Stimulated activated CD4-positive, alpha-beta T cell treated with anti-CD3 and anti-CD28 coated beads, Interleukin-12 subunit alpha, Interleukin-12 subunit beta, amount 100 ng/mL, for 24 hours (primary cell): ENCODE results near the gene CTR9.

Source experiments
- DNase-seq, 2 experiments: peaks; one replicate each; pipeline ENCODE4 v3.0.0-alpha.2; 2020; ENCODE audit warnings: low read depth in 2 of 2

Gene CTR9

DNA sequence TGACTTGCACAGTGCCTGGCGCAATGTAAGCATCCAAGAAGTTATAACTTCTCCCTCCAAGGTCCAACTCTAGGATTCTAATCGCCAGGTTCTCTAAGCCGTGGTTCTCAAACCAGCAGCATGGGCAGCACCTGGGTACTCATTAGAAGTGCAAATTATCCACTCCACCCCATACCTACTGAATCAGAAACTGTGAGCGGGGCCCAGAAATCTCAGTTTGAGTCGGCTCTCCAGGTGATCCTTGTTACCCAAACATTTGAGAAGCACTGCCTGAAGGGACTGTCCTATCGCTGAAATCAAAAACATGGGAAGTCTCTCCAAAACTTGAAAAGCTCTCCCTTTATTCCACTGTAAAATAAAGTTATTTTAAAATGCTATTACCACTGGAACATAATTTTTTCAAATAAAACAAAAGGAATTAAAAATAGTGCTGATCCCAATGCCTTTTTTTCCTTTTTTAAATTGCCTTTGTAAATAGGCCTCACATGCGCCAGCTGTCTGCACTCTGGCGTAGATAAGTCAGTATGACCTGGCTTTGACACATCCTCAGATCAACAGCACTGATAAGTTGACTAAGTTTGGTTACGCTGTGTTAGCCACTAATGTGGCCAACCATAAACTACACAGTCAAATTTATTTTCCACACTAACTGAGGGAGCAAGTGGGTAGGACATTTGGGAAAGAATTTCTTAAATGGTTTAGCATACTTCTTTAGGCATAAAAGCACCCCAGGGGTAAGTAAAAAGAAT is 8.4 kb upstream of the CTR9 start:
- no peak for DNase-seq

DNA sequence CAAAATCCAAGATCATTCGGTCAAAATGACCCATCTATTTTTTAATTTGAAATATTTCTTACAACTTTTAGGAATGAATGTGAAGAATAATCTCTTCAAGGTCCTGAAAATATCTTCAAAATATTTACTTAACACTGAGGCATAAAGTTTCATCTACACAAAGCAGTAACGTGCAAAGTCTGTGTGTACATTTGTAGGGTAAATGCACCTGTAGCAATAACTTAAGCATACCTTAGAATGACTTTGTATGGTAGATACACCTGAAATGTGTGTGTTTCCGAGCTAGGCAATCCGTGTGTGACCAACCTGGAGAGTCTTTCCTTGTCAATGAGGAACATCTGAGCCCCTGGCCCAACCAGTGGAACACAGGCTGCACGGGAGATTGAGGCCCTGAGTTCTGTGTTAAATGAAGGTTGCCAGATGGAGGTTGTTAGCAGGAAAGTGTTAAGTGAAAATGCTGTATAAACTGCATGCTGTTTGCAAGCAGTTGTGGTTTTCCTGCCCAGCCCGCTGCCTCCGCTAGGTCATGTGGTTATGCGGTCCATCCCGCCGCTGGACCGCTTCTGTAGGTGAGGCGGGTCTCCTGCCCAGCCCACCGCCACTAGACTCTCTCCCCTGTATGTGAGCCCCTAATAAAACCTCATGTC is 7.6 kb upstream of the CTR9 start:
- DNase-seq: no peak

DNA sequence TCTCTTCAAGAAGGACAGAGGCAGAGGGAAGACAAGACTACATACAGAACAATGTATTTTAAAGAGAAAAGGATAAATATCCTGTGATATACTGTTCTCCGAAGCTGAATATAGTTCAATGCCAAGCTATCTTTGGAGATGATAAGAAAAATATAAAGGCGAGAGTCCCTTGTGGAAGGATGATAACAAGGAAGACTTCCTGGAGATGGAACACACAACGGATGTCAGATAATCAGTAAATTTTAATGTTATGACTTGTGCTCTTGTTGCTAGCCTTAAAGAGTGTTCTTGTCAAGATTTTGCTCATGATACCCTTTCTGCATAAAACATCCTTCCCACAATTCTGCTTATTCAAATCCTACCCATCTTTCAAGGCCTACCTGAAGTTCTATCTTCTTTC is 6.8 kb upstream of the CTR9 start:
- no peak for DNase-seq

DNA sequence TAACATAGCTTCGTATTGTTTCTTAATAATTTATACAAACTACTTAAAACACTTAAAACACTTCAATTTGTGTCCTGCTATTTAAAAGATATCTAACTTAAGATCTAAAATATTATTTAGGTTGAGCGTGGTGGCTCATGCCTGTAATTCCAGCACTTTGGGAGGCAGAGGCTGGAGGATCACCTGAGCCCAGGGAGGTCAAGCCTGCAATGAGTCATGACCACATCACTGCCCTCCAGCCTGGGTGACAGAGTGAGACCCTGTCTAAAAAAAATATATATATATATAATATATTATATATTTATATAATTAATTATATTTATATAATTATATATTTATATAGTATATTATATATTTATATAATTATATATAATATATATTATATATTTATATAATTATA is 4.2 kb upstream of the CTR9 start:
- no peak for DNase-seq

DNA sequence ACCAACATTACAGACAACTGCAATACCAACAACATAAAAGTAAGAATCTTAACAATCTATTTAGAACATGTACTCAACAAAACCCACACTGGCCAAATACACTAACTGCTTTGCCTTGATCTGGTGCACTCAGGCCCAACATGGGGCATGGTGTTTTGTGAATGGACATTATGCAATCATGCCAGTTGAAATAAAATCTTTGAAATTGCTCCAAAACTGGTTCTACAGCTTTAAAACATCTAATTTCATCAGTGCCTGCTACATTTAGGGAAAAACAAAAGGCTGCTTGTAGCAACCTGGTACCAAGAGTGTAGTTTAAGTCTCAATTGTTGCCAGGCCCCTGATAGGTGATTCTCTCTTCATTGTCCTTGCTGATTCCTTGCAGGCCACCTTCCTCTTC is 3.3 kb upstream of the CTR9 start:
- no peak for DNase-seq

DNA sequence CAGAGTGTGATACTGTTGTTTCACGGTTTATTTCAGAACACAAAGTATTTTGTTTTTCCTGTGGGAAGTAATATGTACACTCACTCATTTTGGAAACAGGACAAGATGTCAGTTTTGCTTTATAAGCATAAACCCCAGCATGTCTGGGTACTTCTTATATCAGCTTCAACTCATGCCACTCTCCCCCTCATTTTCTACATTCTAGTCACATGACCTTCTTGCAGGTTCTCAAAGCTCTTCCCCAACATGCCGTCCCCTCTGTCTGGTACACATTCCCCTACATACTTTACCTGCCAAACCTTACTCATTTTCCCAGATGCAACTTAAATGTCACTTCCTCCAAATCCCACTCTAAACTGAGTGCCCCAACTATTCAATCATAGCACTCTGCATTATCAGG is 1.6 kb upstream of the CTR9 start:
- DNase-seq: no peak

DNA sequence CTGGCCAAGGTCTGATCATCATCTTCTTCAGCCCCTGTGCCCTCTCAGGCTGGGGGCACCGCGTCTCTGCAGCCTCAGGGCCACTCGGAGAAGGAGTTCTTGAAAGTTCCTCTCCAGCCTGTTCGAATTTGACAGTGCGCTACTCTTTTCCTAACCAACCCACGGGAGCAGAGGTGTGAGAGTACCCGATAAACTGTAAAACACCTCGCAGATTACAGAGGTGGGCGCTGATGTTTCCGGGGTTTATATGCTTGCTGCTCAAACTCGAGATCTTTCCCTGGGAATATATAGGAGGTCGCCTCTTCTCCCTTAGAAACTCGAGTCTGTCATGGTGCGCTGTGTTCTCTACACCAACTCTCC is 515 bp downstream of the CTR9 start:
- DNase-seq: no peak

DNA sequence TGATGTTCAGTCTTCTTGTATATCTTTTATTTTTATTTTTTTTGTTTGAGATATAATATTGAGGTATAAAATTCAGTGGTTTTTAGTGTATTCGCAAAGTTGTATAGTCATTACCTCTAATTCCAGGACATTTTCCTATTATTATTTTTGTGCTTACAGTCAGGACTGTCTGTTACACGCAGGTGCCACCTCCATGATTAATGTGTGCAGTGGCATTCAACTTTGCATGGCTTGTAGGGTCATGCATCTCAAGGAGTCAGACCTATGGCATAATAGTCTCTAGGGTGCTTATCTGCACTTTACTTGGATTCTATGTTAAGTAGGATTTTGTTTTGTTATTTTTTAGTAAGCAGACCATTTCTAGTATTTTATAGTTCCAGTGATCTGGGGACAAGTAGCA is 1.0 kb downstream of the CTR9 start:
- DNase-seq: no peak

DNA sequence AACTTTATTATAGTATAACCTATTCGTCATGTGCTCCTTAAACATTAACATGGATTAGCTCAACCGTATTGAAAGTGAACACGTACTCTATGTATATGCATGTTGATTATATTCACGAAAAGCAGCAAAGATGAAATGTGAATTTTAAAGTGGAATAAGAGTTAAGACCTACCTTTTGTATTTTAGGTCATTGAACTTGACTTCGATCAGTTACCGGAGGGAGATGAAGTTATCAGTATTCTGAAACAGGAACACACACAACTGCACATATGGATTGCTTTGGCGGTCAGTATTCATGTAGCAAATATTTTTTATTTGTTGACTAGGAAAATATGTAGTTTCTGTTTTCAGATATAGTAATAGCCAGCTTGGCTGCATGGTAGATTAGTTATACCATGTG is 1.4 kb downstream of the CTR9 start:
- no peak for DNase-seq

DNA sequence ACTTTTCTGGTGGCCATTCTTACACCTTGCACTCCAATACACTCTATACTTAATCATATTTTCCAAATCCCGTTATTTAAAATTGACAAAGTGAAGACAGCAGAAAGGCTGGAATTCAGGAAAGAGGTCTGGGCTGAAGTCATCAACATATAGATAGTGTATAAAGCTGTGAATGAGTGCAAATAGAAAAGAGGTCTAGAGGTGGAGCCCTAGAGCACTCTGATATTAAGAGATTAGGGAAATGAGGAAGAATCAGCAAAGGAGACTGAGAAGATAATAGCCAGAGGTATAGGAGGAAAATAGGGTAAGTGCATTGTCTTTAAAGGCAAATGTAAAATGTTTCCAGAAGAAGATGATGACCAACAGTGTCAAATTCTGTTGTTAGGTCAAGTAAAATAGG is 7.9 kb downstream of the CTR9 start:
- DNase-seq: no peak

DNA sequence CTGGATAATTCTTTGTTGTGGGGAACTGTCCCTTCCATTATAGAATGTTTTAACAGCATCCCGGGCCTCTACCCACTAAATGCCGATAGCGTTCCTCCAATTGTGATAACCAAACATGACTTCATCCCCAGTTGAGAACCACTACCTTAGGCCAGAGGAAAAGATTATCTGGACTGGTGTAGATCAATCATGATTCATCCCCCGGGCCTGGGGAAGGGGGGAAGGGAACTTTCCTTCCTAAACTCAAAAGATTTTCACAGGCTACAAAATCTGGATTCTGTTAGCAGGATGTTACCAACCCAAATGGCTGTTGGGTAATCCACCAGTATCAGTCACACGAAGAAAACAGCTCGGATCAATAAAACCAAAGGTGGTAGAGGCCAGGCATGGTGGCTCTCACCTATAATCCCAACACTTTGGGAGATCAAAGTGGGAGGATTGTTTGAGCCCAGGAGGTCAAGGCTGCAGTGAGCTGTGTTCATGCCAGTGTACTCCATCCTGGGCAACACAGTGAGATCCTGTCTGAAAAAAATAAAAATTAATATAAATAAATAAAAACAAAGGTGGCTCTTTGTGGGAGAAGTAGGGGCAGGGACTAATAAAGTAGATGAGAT is 10.1 kb downstream of the CTR9 start:
- no peak for DNase-seq

DNA sequence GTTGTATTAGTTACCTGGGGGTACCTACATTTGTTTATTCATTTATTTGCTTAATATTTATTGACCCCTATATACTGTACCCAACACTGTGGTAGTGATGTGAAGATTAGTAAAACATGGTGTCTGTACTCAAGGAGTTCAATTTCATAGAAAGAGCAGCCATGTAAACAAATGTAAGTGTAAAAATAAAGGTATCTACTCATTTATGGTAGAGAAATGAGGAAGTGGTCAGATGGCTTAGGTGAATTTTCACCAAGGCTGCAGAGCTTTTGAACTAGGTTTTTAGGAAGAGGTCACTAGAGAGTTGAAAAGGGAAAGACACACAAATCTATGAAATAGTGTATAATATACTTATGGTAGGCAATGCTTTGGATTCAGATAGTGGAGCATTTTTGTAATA is 11.1 kb downstream of the CTR9 start:
- no peak for DNase-seq

DNA sequence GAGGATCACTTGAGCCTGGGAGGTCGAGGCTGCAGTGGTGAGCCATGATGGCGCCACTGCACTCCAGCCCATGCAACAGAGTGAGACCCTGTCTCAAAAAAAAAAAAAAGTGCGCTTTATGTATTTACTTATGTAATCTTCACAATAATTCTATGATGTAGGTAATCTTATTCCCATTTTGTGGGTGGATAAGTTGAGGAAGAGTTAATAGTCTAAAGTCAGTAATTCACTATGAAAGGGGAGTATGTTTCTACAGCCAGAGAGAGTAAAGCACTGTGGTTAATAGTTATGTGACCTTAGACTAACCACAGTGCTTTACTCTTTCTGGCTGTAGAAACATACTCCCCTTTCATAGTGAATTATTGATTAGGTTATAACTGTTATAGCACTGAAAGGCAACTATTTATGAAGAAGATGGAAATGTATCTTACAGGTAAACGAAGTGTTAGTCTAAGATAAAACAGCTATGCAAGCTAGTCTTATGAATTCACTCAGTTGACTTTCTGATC is 11.9 kb downstream of the CTR9 start:
- DNase-seq: no peak

DNA sequence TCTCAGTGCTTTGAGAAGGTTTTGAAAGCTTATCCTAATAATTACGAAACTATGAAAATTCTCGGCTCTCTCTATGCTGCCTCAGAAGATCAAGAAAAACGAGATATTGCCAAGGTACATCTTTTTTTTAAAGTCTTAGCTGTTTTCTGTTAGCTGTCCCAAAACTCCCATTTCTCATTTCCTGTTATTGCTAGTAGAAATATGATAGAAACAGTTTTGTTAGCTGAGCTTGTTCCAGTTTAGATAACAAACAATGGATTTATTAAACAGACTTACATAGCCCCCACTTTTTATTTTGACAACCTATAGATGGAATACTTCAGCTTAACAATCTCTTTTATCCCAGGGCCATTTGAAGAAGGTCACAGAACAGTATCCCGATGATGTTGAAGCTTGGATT is 12.7 kb downstream of the CTR9 start:
- no peak for DNase-seq

DNA sequence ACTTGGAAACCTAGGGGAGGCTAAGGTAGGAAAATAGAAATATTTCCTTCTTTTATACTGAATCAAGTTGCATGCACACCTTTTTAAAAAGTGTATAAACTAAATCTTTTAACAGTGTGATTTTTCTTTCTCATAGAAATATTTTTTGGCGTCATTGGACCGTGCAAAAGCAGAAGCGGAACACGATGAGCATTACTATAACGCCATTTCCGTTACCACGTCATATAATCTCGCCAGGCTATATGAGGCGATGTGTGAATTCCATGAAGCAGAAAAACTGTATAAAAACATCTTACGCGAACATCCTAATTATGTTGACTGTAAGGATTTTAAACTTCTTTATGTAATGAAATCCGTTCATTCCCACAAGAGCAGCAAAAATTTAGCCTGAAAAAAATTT is 13.4 kb downstream of the CTR9 start:
- no peak for DNase-seq

DNA sequence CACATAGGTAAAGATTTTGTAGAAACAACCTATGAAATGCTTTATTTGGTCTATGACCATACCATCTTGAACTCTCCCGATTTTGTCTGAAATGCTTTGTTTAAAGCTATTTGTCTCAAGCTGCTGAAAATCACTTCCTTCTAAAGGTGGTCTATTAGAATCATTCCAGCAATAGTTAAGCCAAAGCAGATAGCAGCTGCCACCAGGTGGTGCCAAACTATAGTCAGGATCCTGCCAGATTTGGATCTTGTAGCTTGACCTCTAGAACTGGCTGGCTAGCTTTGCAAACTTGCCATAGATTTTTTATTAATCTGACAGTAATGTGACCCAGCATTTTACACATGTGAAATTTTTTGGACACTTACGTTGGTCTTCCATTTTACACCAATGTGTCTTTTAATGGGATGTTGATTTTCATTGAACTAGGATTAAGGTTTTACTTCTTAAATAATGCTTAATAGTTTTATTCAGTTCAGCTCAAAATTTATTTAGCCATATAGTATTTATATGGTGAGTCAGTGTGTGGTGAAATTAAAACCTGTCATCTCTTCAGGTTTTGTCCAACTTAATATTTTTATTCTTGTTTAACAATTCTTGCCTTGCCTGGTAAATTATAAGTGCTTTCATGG is 19.7 kb downstream of the CTR9 start:
- DNase-seq: no peak

DNA sequence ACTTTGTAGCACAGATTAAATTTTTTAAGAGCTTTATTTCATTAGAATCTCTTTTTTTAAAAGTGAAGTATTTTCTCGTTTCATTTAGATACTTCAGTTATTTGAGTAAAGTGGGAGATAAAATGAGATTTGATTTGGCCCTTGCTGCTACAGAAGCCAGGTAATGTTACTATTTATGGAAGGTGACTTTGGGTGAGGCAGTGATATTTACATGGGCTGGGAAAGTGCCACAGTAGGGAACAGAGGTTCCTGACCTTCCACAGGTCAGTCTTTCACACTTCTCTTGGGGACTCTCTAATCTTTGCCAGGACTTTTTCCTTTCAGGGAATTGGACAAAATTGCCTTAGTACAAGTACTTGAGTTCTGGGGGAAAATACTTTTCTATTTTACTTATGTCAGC is 20.4 kb downstream of the CTR9 start:
- no peak for DNase-seq

DNA sequence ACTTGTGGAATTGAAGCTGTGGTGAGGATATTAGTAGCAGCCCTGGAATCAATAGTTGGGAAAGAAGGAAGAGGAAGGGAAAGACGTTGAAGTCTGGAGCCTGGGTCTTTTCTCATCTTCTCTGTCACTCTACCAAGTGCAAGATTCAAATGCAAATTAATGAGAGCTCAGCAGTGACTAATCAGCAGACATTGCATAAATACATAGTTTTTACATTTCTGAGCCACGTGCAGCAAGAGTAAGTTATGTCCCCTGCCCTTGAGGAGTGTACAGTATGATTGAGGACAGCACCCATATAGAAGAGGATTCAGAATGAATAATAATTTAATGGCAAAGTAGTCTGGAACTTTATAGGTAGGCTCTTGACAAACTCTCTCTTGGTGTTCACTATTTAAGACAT is 23.8 kb downstream of the CTR9 start:
- no peak for DNase-seq

DNA sequence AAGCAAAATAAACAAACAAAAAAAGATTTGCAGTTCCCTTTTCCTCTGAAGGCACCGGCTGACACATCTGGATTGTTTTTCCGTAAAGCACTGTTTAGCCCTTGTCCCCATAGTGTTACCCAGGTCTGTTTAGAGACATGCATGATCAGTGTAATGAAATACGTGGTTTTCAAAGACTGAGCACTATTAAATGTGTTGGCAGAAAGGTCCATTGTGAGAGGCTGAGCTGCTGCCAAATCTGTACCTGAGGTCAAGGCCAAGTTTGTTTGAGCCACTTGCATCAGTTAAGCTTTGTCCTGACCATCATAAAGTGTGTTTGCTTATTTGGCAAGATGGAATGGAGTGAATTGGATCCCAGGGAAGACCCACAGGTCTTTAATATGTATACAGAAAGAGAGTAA is 26.3 kb downstream of the CTR9 start:
- DNase-seq: no peak

DNA sequence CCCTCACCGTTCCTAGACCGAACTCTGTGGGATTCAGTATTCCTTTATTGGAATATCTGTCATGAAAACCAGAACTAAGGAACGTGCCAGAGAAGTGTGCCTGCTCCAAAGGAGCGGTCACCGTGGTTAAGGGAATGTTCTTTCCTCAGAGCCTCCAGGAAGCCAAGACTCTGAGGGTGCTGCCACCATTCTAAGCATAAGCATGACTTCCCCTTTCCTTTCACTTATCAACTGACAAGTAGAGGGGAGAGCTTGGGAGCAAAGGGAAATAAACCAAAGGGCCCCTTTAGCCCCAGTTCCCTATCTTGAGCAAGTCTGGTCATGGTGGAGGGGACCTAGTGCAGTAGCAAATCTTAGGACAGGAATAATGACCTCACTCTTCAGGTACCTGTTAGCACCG is 26.8 kb downstream of the CTR9 start:
- no peak for DNase-seq

DNA sequence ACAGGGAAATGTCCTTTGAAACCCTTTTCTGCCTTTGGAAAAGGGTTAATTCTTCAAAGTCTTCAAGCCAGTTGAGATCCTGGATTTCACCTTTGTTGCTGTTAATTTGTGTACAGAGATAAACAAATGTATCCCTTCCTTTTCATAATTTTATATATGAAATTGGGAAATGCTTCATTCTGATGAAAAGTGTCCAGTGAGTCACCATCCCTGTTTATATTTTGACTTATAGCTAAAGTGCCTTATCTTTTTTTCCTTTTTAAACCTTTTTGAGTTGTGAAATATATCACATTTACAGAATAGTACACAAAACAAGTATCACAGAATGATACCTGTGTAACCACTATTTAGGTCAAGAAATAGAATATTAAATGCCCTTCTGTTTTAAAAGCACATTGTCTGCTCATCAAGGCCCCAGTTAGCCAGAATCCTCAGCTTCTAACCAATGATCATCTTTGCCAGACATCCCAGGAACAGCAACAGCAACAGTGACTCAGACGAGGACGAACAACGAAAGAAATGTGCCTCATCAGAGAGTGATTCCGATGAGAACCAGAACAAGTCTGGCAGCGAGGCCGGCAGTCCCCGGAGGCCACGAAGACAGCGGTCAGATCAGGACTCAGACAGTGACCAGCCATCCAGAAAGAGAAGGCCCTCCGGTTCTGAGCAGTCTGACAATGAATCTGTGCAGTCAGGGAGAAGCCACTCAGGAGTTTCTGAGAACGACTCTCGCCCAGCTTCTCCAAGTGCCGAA is 27.3 kb downstream of the CTR9 start:
- no peak for DNase-seq

DNA sequence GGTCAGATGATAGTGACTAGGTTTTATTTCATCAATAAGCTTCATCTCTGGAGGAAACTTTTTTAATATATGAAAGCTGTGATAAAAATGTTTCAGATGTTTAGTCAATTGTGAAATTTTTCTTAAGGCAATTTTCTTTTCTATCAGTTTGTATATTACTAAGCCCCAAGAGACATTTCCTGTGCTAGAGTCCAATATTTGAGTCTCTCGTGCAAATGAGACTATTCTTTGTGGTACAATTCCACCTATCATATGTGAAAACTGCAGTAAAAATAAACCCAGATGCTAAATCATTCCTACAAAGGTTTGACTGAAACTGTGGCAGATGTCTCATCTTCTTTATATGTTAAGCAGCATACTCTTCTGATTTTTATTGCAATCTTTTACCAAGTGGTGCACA is 28.0 kb downstream of the CTR9 start:
- no peak for DNase-seq
